Motor neuron (in vitro differentiated cells): Measurements from ENCODE around the gene SYT17. TPM values are rescaled to one million over a fixed set of nuclear protein-coding genes. Genes with fewer than 3 reads are reported as not detected.
A peak's percentile ranks its signal among the peaks of the same experiment; 100 is the strongest.

Source experiments
- ATAC-seq, 8 experiments: fragments of 200-7000 bp; cut with Tn5 transposase; replicated peaks in 6 of 8; 2 replicates each; pipeline ENCODE4 v1.8.0; 2021; ENCODE audit warnings: mild to moderate bottlenecking in 8 of 8, moderate library complexity in 8 of 8
- H3K27ac ChIP-seq, 2 donors: fragments of 250-450 bp; sonication (Bioruptor Pico); 2 replicates each; pipeline ENCODE4 v1.9.0; 2021; ENCODE audit warnings: antibody characterized with exemption in 2 of 2, mild to moderate bottlenecking in 2 of 2, moderate library complexity in 1 of 2
- H3K4me1 ChIP-seq, 2 donors: fragments of 250-450 bp; sonication (Bioruptor Pico); replicated peaks in 1 of 2; 2 replicates each; pipeline ENCODE4 v1.6.1; 2021; ENCODE audit warnings: antibody characterized with exemption in 2 of 2, mild to moderate bottlenecking in 2 of 2, moderate library complexity in 1 of 2
- H3K4me3 ChIP-seq, 5 donors: fragments of 250-450 bp; sonication (Bioruptor Pico); 2 replicates each; pipeline ENCODE4 v1.9.0; 2021; ENCODE audit warnings: antibody characterized with exemption in 5 of 5, mild to moderate bottlenecking in 5 of 5, moderate library complexity in 4 of 5
- WGBS, 10 experiments: fragments of 450-650 bp; shearing (Covaris generic); methylation state at CpG; one replicate each; pipeline ENCODE4 v1.0.0; 2022; 5-methylcytosine and 5-hydroxymethylcytosine counted together
- in situ Hi-C, 9 experiments: fragments of 400-800 bp; cut with MboI; loops; one replicate each; pipeline ENCODE4 v1.15.0; 2021; ENCODE audit warnings: low sequenced_read_pairs in 9 of 9, low pct_unique_long_range_greater_than_20kb in 2 of 9; ENCODE audit not compliant: unreplicated experiment in 9 of 9
- total RNA-seq, 8 experiments: library from RNA; unstranded; fragments of 300-600 nt; gene quantifications; 2 replicates each; pipeline versions ENCODE4 v1.2.3 to v1.2.4, GENCODE V29; 2022

Gene SYT17
- total RNA-seq, 8 experiments from 2014 or later, result 0.85 to 37.4 (median 3.6) TPM

DNA sequence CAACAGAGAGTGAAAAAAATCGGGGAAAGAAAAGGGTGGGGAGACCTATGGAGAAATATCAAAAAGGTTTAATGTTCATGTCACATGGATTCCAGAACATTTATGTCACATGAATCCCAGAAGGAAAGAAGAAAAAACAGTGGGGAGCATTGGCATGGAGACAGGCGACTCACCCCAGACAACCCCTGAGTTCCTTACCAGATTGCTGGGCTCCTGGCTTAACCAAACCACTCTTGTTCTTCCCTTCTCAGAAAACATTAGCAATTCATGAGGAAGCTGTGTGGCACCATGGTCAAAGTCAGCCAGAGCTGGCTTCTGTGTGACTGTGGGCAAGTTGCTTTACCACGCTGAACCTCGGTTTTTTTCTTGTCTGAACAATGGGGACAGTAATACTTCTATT is 67.8 kb downstream of the SYT17 start:
- 27 to 100% (median 93%) methylated on average over 1 to 4 of the region's 4 CpGs; no CpG with 5 or more reads in 1 of the 10 experiments for WGBS, 10 experiments
- Histone ChIP-seq H3K4me3 (no peak overlapping the region), H3K27ac (no peak overlapping the region), H3K4me1 (no peaks in the 10 kb centered on the region)
- in situ Hi-C loops, result no loop called here
- ATAC-seq, result no peak

DNA sequence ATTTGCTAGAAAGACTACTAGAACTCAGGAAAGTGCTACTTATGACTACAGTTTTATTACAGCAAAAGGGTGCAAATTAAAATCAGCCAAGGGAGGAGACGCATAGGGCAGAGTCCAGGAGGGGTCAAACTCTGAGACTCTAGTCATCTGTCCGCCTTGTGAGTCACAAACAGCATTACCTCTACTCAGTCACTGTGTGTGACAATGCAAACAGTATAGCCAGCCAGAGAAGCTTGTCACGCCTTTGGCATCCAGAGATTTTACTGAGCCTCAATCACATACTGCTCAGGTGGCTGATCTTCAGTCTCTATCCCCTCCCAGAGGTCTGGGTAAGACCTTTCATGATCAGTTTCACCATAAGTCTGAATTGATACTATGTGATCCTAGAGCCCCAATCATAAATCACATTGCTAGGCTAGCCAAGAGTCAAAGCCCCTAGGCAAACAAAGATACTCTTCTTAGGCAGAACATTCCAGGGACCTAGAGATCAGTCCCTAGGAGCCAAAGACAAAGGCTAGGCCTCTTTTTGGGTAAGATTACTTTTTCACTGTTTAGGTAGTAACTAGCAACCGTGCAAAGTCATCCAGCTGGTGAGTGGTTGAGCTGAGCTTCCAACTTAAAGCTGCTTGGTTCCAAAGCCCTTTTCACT is 68.6 kb downstream of the SYT17 start:
- peak in 5 of 8 experiments; percentile 33 to 90 (median 54) for ATAC-seq
- in situ Hi-C loops, result no loop called here
- WGBS, 10 experiments, result 79 to 100% (median 89%) methylated on average over 1 to 3 of the region's 4 CpGs; no CpG with 5 or more reads in 6 of the 10 experiments
- H3K4me1 ChIP-seq, result no peaks in the 10 kb centered on the region
- H3K27ac ChIP-seq, result no peak overlapping the region
- H3K4me3 ChIP-seq, result no peak overlapping the region

DNA sequence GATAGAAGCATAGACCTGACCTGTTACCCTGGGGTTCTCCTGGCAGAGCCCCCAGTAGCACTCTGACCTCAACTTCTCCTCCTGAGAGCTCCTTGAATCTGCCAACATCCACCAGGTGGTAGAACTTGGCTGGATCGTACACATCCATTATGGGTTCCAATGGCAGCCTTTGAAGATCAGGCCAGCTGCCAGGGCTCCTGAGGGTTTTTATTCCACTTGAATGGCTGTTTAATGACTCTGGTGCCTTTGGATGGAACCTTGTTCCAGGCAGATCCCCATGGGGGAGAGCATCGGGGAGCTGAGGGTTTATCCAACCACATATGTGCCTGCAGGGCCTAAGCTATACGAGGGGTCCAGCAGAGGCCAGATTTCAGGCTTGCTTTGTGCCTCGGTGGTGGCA is 70.4 kb downstream of the SYT17 start:
- in situ Hi-C loops, result no loop called here
- no peak for ATAC-seq

DNA sequence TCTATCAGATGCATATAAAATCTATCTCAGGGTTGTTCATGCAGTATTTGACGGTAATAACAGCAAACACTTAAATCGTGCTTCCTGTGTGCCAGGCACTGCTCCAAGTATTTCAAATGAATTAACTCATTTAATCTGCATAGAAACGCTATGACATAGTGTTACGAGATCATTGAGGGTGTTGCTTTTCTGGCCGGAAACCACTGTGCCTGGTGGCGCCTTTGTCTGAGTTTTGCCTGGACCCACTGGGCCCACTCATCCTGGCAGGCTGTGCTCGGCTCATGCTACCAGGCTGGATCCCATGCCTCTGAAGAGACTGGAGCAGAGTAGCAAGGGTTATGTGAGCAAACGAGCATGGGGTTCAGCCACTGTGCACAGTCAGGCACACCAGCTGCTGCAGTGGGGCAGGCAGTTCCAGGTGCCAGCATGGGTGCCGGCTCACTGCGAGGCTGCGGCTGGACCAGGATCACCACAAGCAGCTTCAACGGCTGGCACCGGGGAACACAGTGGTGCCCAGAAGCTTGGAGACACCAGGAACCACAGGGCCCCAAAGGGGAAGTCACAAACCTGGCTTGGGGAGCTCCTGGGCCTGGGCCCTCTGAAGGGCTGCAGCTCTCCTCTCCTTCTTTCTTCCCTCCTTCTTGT is 71.6 kb downstream of the SYT17 start:
- in situ Hi-C loops, result no loop called here

More for the DNA sequence above, 70.4 kb downstream of the SYT17 start:
- H3K4me3 ChIP-seq, result no peak overlapping the region
- H3K4me1 ChIP-seq, result no peaks in the 10 kb centered on the region
- WGBS, 10 experiments, result 25 to 100% (median 86%) methylated on average over 1 to 4 of the region's 4 CpGs; no CpG with 5 or more reads in 4 of the 10 experiments
- no peak overlapping the region for H3K27ac ChIP-seq

DNA sequence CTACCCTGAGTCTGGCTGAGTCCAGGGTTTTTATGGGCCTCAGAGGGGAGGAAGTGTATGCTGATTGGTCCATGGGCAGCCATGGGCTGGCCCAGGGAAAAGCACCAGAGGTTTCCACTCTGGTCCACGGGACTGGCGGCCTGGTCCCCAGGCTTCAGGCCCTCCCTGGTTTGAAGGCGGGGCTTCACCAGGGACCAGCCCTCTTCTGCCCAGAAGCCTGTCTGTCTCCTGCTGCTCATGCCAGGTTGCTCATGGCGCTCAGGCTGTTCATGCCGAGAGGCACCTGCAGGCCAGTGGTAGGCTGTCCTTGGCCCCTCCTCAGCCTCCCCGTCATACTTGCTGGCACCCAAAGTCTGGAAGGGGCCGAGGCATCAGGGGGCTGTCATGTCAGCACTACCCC is 72.5 kb downstream of the SYT17 start:
- ATAC-seq, result no peak
- no peaks in the 10 kb centered on the region for H3K4me1 ChIP-seq
- in situ Hi-C loops, result no loop called here
- WGBS, 10 experiments, result no CpG with 5 or more reads among the region's 7 CpGs
- H3K4me3 ChIP-seq, result no peak overlapping the region
- no peak overlapping the region for H3K27ac ChIP-seq

More for the DNA sequence above, 71.6 kb downstream of the SYT17 start:
- H3K4me3 ChIP-seq, result no peak overlapping the region
- H3K4me1 ChIP-seq, result no peaks in the 10 kb centered on the region
- 40 to 97% (median 82%) methylated on average over 2 to 5 of the region's 13 CpGs; no CpG with 5 or more reads in 3 of the 10 experiments for WGBS, 10 experiments
- ATAC-seq, result peak in 1 of 8 experiments; percentile 38
- H3K27ac ChIP-seq, result no peak overlapping the region

DNA sequence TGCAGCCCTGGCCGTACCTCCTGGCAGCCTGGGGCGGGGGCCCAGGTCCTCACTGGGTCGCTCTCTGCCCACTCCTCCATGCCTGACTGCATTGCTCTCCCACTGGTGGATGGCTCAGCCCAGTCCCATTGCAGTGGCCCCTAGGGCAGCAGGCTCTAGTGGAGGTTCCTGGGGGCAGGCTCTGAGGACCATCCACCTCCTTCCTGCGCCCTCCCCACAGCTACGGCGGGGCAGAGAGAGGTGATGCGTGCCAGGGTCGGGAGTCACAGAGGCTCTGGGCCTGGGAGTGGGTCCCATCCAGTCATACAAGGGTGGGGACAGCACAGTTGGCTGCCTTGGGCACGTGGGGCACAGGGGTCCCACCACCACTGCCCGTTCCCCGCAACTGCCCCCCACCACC is 73.5 kb downstream of the SYT17 start:
- 0% methylated on average over 1 of the region's 11 CpGs; no CpG with 5 or more reads in 9 of the 10 experiments for WGBS, 10 experiments
- Histone ChIP-seq H3K4me3 (no peak overlapping the region), H3K27ac (no peak overlapping the region), H3K4me1 (no peaks in the 10 kb centered on the region)
- in situ Hi-C loops, result no loop called here
- no peak for ATAC-seq

DNA sequence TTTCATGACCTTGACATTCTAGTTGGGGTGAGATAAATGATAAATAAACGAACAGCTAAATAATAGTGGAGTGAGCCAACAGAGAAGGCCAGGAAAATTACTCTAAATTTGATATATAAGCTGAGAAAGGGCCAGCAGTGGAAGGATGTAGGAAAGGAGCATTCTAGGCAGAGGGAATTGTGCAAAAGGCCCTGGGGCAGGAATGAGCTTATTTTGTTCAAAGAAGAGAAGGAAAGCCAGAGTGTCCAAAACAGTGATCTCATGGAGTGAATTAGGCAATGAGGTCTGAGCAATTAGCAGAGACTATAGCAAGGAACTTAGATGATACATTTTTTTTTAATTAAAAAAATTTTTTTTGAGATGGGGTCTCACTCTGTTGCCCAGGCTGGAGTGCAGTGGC is 74.1 kb downstream of the SYT17 start:
- WGBS, 10 experiments, result 0 to 89% (median 59%) methylated on average over 1 of the region's 1 CpG; no CpG with 5 or more reads in 2 of the 10 experiments
- in situ Hi-C loops, result no loop called here
- no peaks in the 10 kb centered on the region for H3K4me1 ChIP-seq
- no peak for ATAC-seq
- no peak overlapping the region for H3K27ac ChIP-seq
- no peak overlapping the region for H3K4me3 ChIP-seq

DNA sequence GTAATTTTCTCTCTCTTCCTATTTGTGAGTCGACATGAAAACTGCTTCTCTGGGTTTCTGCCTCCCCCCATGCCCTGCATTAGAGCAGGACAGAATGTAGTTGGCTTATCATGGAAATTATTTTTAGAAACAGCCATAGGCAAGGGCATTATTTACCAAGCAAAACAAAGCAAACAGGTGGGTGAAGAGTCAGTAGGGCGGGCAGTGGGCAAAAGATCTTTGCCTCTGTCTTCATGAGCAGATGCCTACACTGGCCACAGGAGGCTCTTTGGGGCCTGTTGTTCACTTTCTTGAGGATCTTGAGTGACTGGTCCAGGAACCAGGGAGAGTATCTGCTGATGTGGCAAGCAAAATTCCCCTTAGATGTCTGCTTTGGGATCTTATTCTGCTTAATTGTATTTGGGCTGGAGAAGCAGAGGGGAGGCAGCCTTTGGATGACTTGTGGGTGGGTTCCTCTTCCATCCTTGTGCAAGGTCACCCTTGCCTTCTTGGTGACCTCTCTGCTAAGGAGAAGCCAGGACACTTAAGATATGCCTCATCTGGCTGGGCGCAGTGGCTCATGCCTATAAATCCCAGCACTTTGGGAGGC is 75.0 kb downstream of the SYT17 start:
- Histone ChIP-seq H3K27ac (no peak overlapping the region), H3K4me1 (no peaks in the 10 kb centered on the region), H3K4me3 (no peak overlapping the region)
- WGBS, 10 experiments, result 0 to 100% (median 86%) methylated on average over 1 to 2 of the region's 3 CpGs; no CpG with 5 or more reads in 1 of the 10 experiments
- peak in 1 of 8 experiments; percentile 41 for ATAC-seq
- in situ Hi-C loops, result no loop called here

DNA sequence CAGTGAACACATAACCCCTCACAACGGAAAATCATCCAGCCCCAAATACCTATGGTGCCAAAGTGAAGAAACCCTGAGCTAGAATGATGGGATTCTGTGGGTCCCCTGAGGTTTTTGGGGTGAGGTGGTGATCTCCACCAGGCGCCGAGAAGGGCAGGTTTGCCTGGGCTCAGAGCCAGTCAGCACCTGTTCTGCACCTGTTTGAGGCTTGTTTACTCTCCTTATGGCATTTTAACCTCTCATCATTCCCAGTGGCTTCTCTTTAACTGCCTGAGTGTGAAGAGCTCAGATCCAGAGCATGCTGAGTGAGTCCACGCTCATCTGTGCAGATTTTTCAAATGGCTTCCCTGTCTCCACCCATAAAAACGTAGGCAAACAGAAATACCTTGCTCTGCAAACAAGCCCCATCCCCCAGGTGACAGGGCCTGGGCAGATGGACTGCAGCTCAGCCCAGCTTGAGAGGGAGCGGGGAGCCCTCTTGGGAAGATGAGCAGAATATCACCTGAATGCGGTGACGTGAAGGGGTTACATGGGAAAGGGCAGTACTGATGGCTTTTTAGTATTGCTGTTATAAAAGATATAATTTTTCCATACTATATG is 77.4 kb downstream of the SYT17 start:
- Histone ChIP-seq H3K27ac (no peak overlapping the region), H3K4me1 (no peaks in the 10 kb centered on the region), H3K4me3 (no peak overlapping the region)
- peak in 2 of 8 experiments; percentile 61 to 63 for ATAC-seq
- in situ Hi-C loops, result no loop called here
- WGBS, 10 experiments, result 57 to 100% (median 82%) methylated on average over 1 to 6 of the region's 8 CpGs; no CpG with 5 or more reads in 4 of the 10 experiments

DNA sequence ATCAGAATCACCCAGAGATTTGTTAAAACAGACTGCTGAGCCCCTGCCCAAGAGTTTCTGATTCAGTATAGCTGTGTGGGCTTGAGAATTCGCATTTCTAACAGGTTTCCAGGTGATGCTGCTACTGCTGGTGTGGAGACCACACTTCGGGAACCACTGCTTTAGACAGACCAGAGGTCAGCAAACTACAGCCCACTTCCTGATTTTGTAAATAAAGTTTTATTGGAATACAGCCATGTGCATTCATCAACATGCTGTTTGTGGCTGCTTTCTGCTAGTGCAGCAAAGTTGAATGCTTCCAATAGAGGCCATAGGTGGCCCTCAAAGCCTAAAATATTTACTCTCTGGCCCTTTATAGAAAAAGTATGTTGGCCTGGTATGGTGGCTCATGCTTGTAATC is 84.9 kb downstream of the SYT17 start:
- no peaks in the 10 kb centered on the region for H3K4me1 ChIP-seq
- no peak overlapping the region for H3K27ac ChIP-seq
- no peak for ATAC-seq
- WGBS, 10 experiments, result 0 to 100% (median 63%) methylated on average over 1 of the region's 2 CpGs; no CpG with 5 or more reads in 5 of the 10 experiments
- no peak overlapping the region for H3K4me3 ChIP-seq
- in situ Hi-C loops, result no loop called here

DNA sequence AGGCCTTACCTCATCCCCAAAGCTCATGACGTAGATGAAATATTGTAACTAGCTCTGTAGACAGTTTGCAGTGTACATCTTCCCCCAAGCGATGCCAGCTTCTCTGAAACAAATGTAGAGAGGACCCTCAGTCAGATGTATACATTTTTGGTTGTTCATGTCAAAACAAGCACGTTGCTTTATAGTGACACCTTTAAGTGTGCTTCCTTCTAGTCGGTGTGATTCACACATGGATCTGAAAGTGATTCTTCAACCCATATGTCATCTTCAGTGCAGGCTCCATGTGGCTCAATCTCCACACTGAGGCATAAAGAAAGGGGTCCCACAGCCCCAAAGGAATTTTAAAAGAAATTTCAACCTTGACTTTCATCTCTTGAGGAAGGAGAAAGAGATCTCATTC is 86.6 kb downstream of the SYT17 start:
- ATAC-seq, result no peak
- 0 to 100% (median 82%) methylated on average over 1 to 4 of the region's 4 CpGs; no CpG with 5 or more reads in 3 of the 10 experiments for WGBS, 10 experiments
- Histone ChIP-seq H3K27ac (no peak overlapping the region), H3K4me1 (no peaks in the 10 kb centered on the region), H3K4me3 (no peak overlapping the region)
- in situ Hi-C loops, result no loop called here

DNA sequence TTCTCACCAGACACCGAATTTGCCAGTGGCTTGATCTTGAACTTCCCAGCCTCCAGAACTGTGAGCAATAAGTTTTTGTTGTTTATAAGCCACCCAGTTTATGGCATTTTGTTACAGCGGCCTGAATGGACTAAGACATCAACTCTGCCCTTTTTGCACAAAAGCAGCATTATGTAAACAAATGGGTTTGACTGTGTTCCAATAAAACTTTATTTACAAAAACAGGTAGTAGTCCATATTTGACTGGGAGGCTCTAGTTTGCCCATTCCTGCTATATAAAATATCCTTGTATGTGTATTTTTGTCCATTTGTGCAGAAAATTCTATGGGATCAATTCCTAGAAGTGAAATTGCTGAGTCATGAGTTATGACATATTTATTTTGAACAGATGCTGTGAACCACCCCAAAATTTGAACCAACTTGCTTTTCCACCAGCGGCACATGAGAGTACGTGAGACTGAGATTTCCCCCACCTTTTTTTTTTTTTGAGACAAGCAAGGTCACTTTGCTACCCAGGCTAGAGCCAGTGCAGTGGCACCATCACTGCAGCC is 96.2 kb downstream of the SYT17 start:
- Histone ChIP-seq H3K27ac (no peak overlapping the region), H3K4me3 (no peak overlapping the region), H3K4me1 (no peaks in the 10 kb centered on the region)
- ATAC-seq, result no peak
- WGBS, 10 experiments, result 0 to 93% (median 72%) methylated on average over 1 to 4 of the region's 4 CpGs; no CpG with 5 or more reads in 2 of the 10 experiments
- in situ Hi-C loops, result no loop called here
